Ovary (tissue), 3 donors: ENCODE measurements around the gene PGRMC2.

Experiments used
- CTCF ChIP-seq, 3 donors: fragments of 450-650 bp in 2 of 3; fragments of 200-600 bp in 1 of 3; IDR thresholded peaks; one replicate each; pipeline versions ENCODE4 v1.5.1 to v1.8.0; 2016 to 2022; ENCODE audit warnings: antibody characterized with exemption in 3 of 3, mild to moderate bottlenecking in 1 of 3
- POLR2A ChIP-seq: fragments of 450-650 bp; IDR thresholded peaks from one replicate; pipeline ENCODE4 v1.6.1; 2017; ENCODE audit warnings: antibody characterized with exemption, mild to moderate bottlenecking, moderate library complexity
- donor health status: DM: no; HTN: no; CAD: no.

GRCh38 chr4:128249787-128250668, 37.6 kb downstream of the PGRMC2 start:
- TF ChIP-seq CTCF (IDR thresholded peaks at IDR 0.05): no peak
- no peak for TF ChIP-seq POLR2A
